Measurements from ENCODE around the gene CFAP90.

Gene CFAP90, protein sequence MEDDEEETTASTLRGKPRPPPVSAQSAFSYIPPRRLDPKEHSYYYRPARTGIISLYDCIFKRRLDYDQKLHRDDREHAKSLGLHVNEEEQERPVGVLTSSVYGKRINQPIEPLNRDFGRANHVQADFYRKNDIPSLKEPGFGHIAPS

DNA sequence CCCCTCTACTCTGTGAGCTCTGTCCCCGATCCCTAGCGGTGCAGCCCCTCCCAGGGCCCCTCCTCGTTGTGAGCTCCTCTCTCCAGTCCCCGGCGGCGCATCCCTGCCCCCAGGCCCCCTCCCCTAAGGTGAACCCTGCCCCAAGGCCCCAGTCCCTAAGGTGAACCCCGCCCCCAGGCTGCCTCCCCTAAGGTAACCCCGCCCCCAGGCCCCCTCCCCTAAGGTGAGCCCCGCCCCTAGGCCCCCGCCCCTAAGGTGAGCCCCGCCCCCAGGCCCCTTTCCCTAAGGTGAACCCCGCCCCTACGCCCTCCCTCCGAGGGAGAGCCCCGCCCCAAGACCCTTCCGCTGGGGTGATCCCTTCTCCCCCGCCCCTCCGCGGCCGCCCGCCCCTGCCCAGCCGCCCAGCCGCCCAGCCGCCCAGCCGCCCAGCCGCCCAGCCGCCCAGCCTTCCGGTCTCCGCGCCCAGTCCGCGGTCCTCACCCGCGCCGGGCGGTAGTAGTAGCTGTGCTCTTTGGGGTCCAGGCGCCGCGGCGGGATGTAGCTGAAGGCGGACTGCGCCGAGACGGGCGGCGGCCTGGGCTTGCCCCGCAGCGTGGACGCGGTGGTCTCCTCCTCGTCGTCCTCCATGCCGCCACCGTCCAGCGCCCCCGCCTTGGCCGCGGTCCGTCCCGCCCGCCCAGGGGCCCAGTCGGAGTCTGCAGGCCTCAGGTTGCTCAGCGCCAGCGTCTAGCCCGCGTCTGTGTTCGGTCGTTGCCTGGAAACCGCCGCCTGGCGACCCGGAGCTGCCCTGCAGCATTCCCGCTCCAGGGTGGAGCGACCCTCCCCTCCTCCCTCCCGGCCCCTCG is at the start of gene CFAP90:
CFAP90 (minus strand) TSS at position 739 of the 845 bp plus-strand sequence; CDS start at position 627, 112 bp downstream.
- peak in 1 of 2 donors; percentile 34 for DNase-seq

DNA sequence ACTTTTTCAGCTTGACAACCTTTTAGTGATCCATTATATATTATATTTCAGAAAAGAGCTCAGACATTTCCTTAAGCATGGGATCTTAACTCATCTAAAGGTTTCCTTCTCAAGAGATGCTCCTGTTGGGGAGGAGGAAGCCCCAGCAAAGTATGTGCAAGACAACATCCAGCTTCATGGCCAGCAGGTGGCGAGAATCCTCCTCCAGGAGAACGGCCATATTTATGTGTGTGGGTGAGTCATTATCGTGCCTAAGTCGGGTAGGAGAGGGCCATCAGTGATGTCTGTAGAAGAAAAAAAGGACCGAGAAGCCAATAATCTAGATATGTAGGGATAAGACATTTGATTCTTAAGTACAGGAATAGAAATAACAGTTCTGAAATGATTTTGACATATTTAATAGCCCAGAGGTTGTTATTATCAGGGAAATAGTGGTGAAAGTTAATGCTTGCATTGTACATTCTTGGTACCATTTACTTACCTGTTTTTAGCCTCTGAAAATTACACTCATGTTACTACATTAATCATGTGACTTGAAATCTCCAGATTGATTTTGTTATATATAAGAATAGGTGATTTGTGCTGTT is 46.2 kb upstream of the CFAP90 start:
- DNase-seq, result peak; percentile 26 to 30

DNA sequence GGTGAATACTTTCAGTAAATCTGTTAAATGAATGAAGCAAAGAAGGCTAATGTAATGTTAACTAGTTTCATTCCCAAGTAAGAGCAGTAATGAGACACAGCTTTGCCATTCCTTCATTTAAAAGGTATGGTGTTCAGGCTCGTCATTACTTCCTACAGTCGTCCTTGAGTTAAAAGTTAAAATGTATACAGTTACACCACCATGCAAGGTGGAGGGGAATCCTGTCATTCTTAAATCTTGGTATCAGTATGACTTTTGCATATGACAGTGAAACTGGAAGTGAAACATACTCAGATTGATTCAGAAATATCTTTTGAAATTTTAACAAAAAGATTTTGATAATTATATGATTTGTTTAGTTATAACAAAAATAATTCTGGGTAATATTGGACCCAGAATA is 43.9 kb upstream of the CFAP90 start:
- DNase-seq, result no peak

DNA sequence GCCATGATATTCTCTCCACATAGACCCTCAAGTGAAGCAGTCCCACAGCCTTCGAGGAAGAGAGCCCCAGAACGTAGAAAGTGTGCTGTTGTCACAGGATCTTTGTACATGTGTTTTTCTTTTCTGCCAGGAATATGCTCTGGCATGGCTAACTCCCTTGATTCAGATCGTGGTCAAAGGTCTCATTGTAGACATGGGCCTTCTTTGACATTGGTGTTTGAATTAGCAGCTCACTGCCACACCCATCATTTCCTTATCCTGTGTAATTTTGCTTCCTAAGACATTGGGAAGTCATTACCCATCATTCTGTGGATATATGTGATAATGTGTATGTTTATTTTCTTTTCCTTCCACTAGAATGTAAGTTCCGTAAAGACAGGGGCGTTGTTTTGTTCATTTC is 43.5 kb upstream of the CFAP90 start:
- no peak for DNase-seq

DNA sequence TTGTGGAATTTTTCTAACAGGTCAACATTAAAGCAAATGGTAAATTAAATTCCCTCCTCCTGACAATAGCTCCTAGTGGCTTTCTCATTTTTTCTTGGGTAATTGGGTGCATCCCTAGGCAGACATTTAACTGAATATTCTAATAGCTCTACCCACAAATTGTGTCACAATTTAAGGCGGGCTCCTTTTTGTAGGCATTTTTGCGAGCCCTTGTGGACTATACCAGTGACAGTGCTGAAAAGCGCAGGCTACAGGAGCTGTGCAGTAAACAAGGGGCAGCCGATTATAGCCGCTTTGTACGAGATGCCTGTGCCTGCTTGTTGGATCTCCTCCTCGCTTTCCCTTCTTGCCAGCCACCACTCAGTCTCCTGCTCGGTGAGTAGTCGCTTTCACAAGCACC is 38.0 kb upstream of the CFAP90 start:
- no peak for DNase-seq

DNA sequence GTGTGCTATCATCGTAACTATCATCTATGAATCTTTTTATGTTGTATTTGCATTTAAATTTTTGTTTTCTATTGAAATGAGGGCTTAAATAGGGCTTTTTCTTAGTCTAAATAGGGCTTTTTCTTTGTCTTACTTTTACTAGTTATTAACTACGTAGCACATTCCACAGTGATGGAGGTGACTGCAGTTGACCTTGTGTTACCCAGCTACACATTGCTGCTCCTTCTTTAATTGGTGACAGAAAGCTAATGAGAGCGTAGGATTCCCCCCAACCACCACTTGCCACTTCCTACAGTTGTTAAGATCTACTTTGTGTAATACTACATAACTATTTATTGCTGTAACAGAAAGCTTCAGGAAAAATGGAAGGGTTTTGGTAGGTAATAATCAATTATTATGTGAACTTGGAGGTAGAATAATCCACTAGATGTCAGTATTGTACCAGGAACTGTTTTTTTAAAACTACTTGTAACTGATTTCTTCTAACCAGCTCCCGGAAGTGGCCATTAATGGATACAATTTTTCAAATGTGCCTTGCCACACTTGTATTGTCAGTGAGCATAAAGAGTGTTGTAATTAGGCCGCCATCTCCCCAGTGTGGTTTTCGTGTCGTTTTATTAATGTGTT is 36.0 kb upstream of the CFAP90 start:
- peak in 1 of 2 donors; percentile 66 for DNase-seq

DNA sequence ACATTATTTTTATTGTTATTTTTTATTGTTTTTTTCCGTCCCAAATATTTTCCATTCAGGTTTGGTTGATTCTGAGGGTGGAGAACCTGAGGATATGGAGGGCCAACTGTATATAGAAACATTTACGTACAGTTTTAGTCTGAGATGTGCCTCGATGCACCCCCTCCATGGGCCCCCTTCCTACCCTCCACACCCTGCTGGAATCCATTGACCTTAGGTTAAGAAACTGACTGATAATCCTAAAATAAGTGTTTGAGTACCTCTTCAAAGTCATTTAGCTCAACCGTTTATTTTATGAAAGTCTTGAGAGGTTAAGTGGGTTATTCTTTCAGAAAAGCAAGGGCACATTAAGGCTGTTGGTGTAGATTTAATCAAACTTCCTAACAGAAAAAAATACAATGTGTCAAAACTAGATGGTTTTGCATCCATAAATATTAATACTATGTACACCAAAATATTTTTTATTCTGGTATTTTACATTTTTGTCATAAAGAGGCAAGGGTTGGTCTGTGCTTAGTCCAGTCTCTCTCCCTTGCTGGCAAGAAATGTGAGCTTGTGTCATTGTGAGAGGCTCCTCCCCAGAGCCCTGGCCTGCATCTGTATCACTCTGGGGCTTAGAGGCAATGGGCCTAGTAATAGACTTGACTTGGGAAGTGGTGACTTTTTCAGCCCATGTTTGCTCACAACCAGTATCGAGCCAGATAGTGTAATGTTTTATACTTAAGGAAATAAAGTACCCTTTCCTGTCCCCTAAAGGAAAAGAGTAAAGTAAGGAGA is 33.7 kb upstream of the CFAP90 start:
- DNase-seq, result no peak

DNA sequence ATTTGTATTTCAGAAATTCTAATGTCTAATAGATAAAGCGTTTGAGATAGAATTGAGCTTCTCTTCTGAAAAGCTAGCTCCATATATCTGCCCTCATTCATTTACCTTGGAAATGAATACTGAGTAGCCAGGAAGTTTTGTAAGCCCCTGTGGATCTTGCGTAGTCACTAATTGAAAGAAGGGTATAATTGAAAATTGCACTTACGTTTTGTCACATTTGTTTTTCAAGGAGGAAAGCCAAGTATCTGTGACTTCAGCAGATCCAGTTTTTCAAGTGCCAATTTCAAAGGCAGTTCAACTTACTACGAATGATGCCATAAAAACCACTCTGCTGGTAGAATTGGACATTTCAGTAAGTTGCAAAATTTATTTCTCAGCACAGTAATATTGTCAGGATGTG is 32.0 kb upstream of the CFAP90 start:
- DNase-seq, result no peak

DNA sequence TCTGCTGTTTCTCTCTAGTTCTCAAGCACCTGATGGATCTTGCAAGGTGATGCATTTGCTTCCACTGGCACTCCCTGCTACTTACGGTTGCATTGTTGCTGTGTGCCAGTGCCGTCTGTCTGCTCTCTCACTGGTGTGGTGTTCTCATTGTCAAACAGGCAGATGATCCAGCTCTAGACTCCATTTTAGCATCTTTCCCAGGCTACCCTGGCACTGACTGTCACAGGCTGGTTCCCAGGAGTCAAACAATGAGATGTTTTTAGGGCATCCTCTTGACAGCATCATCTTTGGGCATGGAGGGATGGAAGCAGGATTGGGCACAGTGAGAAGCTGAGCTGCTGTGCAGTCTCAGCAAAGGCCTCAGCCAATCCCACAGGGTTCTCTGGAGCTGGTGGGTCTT is 30.9 kb upstream of the CFAP90 start:
- no peak for DNase-seq

DNA sequence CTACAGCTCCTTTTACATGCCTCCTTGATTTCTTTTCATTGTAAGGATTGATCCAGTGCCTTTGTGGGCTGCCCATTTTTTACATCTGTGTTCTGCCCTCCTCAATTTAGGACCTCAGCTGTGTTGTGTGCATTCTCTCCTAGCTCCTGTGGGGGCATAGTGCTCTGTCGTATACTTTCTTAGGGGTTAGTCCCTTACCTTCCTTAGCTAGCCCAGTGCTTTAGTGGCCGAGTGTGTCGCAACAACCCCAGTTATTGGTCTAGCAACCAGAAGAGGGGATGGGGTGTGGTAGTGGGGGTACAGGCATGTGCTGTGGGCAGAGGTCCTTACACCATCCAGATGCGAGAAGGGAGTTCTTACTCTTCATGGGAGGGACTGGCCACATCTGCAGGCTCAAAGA is 30.2 kb upstream of the CFAP90 start:
- DNase-seq, result no peak

DNA sequence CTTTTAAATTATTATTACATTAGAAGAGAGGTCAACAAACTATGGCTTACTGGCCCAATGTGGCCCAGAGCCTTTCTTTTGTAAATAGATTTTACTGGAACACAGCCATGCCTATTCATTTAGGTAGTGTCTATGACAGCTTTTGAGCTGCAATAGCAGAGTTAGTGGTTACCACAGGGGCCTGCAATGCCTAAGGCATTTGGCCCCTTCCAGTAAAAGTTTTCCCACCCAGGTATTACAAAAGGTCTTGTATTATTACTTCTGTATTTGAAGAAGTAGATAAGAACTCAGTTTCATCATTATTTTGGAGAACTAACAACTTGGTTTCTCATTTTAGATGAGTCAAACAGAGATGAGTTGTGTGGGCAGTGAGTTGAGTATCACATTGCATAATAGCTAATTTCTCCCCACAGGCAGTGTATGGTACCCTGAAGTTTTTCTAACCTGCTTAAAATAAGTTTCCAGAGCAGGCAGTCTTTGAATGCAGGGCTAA is 27.5 kb upstream of the CFAP90 start:
- DNase-seq, result no peak

DNA sequence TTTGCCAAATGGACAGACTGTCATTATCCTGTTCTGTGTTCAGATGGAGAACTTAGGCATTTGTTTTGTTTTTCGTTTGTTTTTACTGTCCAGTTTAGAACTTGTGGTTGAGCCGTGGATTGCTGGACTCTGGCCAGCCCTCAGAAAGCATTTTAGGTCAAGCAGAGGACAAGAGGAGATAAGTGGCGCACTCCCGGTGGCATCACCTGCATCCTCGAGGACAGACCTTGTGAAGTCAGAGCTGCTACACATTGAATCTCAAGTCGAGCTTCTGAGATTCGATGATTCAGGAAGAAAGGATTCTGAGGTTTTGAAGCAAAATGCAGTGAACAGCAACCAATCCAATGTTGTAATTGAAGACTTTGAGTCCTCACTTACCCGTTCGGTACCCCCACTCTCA is 26.9 kb upstream of the CFAP90 start:
- DNase-seq, result no peak

DNA sequence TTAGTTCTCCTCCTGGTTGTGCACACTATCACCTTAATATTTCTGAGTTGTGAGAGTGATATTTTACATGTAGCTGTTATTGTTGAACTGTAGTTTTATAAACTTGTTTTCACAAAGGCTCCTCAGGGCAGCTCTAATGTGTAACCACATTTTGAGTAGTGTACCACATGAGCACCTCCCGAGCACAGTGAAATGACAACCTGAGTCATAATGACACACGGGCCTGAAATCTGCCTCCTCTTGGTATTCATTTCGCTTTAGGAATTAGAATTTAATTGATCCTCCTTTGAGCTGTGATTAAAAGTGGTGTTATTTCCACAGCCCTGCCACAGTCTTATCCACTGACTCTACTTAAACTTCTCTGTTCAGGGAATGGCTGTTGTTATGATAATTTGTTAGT is 25.9 kb upstream of the CFAP90 start:
- no peak for DNase-seq

DNA sequence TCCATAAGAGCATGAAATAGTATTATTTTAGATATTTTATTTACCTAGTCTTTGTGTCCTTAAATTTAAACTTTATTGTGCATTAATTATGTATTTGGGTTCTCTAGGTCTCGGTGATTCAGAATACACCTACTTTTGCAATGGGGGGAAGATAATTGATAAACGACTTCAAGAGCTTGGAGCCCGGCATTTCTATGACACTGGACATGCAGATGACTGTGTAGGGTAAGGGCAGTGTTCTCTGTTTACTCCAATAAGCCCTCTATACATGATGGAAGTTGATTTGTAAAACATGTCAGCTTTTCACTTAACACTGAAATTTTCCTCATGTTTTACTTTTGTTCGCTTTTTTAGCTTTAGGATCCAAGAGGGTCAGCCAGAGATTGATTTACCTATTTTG is 24.2 kb upstream of the CFAP90 start:
- DNase-seq, result no peak

DNA sequence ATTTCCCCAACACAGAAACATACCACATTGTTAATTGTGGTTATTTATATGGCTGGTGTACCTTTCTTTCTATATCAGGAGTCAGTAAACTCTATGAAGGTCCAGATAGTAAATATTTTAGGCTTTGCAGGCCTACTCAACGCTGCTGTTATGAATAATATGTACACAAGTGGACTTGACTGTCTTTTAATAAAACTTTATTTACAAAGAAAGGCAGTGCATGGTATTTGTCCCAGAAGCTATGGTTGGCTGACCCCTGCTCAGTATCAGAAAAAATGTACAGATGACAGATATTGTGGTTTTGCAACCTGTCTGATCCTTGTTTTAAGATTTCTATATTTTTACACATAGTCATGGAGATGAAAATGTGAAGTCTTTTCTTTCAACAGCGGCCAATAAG is 23.7 kb upstream of the CFAP90 start:
- no peak for DNase-seq

DNA sequence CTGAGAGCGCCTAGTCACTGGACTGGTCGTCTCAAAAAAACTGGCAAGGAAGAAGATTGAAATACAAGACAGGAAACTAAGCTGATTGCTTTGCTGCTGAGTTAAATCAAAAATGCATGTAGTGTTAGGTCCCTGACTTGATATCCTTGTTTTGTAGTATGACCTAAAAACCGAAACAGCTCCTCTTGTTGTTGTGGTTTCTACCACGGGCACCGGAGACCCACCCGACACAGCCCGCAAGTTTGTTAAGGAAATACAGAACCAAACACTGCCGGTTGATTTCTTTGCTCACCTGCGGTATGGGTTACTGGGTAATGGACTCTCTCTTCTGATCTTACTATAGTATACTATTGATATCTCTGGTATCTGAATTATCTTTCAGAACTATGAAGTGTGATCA is 22.3 kb upstream of the CFAP90 start:
- peak; percentile 21 to 63 for DNase-seq

DNA sequence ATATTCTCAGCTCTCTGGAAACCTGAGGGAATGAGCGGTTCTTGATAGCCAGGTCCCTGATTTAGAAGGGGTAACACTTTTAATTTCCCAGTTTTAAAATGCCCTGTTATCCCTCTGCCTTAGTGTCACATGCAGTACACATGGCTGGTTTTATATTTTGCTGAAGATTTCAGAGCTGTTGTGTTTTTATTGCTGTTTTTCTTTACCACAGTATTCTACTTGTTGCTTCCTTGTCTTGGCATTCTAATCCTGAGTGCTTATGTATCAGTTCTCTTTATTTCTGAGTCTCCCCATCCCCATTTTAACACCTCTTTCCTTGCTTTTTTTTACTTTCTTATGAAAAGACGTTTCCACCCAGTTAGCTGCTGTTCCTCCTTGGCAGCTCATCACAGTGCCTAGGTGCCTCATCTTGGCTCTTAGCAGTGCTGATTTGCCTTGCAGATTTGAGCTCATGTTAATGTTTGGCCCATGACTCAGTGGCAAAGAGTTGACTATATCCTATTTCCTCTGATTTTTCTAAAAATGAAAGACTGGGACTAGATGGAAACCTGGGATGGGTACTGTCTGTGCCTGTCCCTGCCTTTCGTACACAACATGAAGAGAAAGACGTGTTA is 21.7 kb upstream of the CFAP90 start:
- DNase-seq, result no peak

DNA sequence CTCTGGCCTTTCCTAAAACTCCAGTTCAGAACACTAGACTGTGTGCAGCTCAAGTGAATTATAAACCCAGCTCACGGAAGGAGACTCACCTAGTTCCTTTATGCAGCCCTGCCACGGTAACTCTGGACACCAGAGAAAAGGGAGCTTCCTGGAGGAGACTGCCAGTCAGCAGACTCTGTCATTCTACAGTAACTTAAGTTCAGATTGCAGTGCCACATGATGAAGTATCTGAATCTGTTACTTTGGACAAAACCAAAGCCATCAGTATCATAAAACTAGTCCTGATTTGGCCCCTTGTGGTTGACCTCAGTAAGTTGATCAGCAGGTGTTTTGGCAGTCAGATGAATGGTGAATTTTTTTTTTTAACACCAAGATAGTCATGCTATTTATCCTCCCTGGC is 20.7 kb upstream of the CFAP90 start:
- no peak for DNase-seq

DNA sequence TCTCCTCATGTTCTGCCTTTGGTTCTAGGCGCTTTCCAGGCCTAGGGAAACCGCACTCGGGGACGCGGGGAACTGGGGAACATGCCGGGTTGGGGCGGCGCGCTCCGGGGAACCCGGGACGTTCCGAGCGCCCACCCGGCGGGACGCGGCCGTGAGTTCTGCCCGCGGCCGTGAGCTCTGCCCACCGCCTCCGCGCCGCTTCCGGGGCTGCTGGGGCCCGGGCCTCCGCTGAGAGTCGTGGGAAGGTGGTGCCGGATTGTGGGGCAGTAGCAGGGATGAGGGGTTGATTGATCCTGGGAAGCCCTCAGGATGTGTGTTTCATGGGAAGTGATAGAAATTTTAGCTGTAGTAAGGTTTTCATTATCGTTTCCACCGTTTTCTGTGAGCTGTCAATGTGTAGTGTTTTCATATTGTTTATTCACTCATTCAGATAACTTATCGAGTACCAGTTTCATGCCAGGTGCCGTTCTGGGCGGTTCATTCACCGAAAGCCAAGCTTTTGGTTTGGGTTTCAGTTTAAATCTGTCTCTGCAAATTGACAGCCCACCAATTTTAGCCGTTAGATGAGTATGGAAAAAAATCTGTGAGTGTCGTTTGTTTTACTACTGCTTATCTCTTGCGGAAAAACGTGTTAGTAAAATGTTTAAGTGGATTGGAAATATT is 18.7 kb upstream of the CFAP90 start:
- DNase-seq, result peak in 1 of 2 donors; percentile 30

DNA sequence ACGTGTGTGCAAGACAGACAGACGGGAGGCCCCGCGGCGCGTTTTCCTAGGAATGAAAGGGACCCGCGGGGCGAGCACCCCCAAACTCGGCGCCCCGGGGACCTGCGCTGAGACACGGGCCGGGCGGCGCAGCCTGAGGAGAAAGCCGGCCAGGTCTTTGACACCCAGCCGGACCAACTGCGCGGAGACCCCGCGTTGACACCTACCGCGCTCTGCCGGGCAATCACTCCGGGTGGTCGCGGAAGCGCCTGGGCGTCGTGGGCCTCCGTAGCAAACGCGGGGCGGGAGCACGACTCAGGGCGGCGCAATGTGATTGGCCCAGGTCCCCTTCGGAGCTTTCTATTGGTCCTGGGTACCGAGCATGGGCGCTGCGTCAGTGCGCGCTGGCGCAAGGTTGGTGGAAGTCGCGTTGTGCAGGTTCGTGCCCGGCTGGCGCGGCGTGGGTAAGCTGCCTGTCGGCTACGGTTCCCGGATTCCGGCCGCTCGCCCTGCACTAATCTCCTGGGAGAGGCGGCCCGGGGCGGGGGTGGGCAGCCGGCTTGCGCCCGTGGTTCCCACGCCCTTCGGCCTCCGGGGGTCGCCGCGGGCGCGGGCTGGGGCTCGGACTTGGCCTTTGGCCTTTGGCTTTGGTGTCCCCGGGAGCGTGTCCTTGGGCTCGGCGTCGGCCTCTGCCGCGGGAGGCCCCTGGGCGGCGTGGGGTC is 18.0 kb upstream of the CFAP90 start, which contains the start of the genes FASTKD3 and MTRR:
FASTKD3 (minus strand) TSS at position 259 of the 701 bp plus-strand sequence. CDS start 948 bp downstream, outside the sequence.
MTRR (plus strand) TSS at position 376 of the 701 bp plus-strand sequence. CDS start 1,647 bp downstream, outside the sequence.
- DNase-seq, result peak; percentile 90 to 91

DNA sequence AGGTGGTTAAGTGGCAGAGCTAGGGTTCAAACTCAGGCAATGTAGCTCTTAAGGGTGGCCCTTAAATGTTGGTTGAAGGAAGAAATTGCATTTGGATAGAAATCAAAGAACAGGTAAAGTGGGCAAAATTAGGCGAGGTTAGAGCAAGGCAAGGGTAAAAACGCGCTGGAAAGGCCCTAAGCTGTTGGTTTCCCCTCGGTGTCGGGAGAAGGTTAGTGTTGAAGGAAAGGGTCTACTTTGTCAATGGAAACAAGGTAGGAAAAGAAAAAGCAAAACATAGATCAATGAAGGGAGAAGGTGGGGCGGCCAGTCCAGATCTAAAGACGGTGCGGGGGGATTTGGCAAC is 17.5 kb upstream of the CFAP90 start:
- DNase-seq, result no peak
